Endodermal cell (in vitro differentiated cells): ENCODE data around the gene PARVB. TPM values are rescaled to one million over a fixed set of nuclear protein-coding genes. Genes with fewer than 3 reads are reported as not detected.

ENCODE experiments used
- DNase-seq: peaks from one replicate; pipeline ENCODE4 v3.0.0-alpha.2; 2017
- H3K27ac ChIP-seq: 2 replicates; pipeline ENCODE4 v1.5.1; 2013; ENCODE audit warnings: mild to moderate bottlenecking, low read depth, low read length, moderate library complexity
- H3K27me3 ChIP-seq: 2 replicates; pipeline ENCODE4 v1.6.1; 2013; ENCODE audit warnings: mild to moderate bottlenecking, low read length, moderate library complexity; ENCODE audit not compliant: insufficient read depth, control insufficient read depth, poor library complexity, severe bottlenecking
- H3K36me3 ChIP-seq: 2 replicates; pipeline ENCODE4 v1.7.0; 2013; ENCODE audit warnings: mild to moderate bottlenecking, low read length, moderate library complexity; ENCODE audit not compliant: control insufficient read depth, insufficient read depth
- H3K4me1 ChIP-seq: one replicate; pipeline ENCODE4 v1.7.0; 2013; ENCODE audit warnings: low read length; ENCODE audit not compliant: control insufficient read depth, insufficient read depth
- H3K4me3 ChIP-seq: 2 replicates; pipeline ENCODE4 v1.5.1; 2013; ENCODE audit warnings: mild to moderate bottlenecking, low read length, moderate library complexity
- H3K9ac ChIP-seq: 2 replicates; pipeline ENCODE4 v1.6.1; 2013; ENCODE audit warnings: mild to moderate bottlenecking, low read length, moderate library complexity; ENCODE audit not compliant: poor library complexity, severe bottlenecking; ENCODE audit errors: extremely low read depth
- H3K9me3 ChIP-seq: 2 replicates; pipeline ENCODE4 v1.6.1; 2013; ENCODE audit warnings: mild to moderate bottlenecking, low read length, moderate library complexity; ENCODE audit not compliant: control insufficient read depth
- H3K27ac Mint-ChIP-seq: 2 replicates; pipeline ENCODE4 v1.8.0; 2020; ENCODE audit warnings: mixed read lengths
- H3K27me3 Mint-ChIP-seq: 2 replicates; pipeline ENCODE4 v1.8.0; 2021; ENCODE audit warnings: mild to moderate bottlenecking, mixed read lengths; ENCODE audit not compliant: insufficient read depth
- H3K36me3 Mint-ChIP-seq: 2 replicates; pipeline ENCODE4 v1.8.0; 2020; ENCODE audit warnings: low read depth, mixed read lengths
- H3K4me1 Mint-ChIP-seq: 2 replicates; pipeline ENCODE4 v1.8.0; 2020; ENCODE audit warnings: mixed read lengths
- H3K4me3 Mint-ChIP-seq: 2 replicates; pipeline ENCODE4 v1.8.0; 2020; ENCODE audit warnings: mild to moderate bottlenecking, moderate library complexity, mixed read lengths
- H3K9me3 Mint-ChIP-seq: 2 replicates; pipeline ENCODE4 v1.8.0; 2020; ENCODE audit warnings: mild to moderate bottlenecking, mixed read lengths
- CTCF ChIP-seq: fragments of 200-600 bp; sonication (generic); conservative IDR thresholded peaks from 2 replicates; pipeline ENCODE4 v1.5.0; 2021; ENCODE audit warnings: antibody characterized with exemption, mild to moderate bottlenecking
- WGBS, 2 experiments: methylation state at CpG; one replicate each; pipeline versions ENCODE4 v1.1.5 to v1.1.7; 2013; ENCODE audit warnings: missing lambda C conversion rate in 2 of 2, mixed read lengths in 1 of 2; ENCODE audit not compliant: insufficient coverage in 1 of 2, insufficient read length in 1 of 2; 5-methylcytosine and 5-hydroxymethylcytosine counted together
- total RNA-seq, 2 donors: library from RNA; stranded (reverse); fragmentation: NEBNext Ultra II Directional in 1 of 2; extraction: Animal tissue kit (Norgen Biotek cat#: 25700) in 1 of 2; gene quantifications; 2 replicates in 1 of 2; 3 replicates in 1 of 2; pipeline ENCODE4 v1.2.1, GENCODE V29; 2021

The PARVB gene
- total RNA-seq, 2 donors from 2014 or later = 29.6 to 32.3 TPM

DNA sequence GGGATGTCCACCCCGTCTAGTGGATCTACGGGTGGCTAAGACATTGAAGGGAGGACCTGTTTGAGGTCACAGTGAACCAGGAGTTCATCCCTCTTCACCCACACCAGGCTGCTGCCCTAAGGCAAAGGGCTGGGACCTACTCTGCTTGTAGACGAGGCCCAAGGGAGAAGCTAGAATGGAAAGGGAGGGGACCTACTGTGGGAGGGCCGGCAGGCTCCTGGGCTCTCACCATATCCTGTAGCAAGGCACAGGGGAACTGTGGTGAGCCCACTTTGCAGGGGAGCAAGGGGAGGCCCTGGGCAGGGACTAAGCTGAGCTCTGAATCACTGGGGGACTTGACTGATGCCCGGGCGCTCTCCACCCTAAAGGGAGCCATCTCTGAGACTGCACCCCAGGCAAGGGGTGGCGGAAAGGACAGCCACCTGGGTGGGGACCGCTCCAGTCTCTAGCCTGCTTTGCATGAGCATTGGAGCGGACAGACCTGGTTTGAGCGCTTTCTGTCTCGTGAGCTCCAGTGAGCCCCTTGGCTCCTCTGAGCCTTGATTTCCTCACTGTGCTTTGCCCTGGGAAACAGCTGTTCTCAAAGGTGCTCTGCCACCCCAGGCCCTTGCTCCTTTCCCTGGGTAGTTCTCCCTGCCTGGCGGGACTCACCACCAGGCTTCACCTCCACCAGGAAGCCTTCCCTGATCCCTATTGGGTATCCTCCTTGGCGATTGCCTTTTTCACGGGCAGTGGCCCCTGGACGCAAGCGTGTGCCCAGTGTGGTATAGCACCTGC is 180.8 kb downstream of the PARVB start:
- H3K4me3 Mint-ChIP-seq = no peak overlapping the region
- H3K27me3 ChIP-seq = no peaks in the 10 kb centered on the region
- TF ChIP-seq CTCF = no peak
- no peaks in the 10 kb centered on the region for H3K27me3 Mint-ChIP-seq
- H3K9me3 ChIP-seq = peaks cover 6% of the 10 kb centered on the region
- H3K9me3 Mint-ChIP-seq = peaks cover 5% of the 10 kb centered on the region
- H3K36me3 ChIP-seq = no peaks in the 10 kb centered on the region
- H3K9ac ChIP-seq = no peak overlapping the region
- no peaks in the 10 kb centered on the region for H3K36me3 Mint-ChIP-seq
- H3K4me3 ChIP-seq = no peak overlapping the region
- no peaks in the 10 kb centered on the region for H3K4me1 ChIP-seq
- WGBS, 2 experiments = 90 to 91% methylated on average over 14 to 16 of the region's 16 CpGs
- H3K27ac ChIP-seq = no peak overlapping the region
- no peak overlapping the region for H3K27ac Mint-ChIP-seq
- DNase-seq = no peak
- peaks cover 5% of the 10 kb centered on the region for H3K4me1 Mint-ChIP-seq

DNA sequence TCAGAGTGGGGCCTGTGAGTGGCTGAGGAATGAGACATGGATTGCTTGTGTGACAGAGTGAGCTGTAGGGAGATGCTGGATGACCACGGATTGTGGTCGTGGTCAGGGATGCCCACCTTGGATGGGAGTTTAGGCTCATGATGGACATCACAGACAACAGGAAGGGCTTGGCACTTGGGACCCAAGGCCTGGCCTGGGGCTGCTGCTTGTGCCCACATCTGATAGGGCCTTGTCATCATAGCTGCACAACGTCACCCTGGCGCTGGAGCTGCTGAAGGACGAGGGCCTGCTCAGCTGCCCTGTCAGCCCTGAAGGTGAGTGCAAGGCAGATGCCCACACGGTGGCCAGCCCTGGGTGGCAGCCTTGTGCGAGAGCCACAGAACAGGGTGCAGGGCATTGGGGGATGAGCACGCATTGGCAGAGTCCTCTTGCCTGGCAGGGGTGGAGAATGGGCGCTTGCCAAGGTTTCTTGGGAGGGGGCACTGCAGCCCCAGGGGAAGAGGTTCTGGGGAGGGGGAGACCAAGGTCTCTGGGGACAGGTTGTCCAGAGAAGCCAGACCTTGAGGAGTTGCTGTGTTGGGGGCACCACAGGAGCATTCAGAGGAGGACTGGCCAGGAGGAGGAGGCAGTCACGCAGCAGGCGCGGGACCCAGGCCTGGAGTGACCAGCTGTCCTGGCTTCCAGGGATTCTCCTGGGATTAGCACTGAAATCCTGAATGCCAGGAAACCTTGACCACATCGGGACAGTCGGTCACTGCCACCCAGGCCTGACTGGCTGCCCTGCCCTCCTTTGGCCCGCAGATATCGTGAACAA is 181.6 kb downstream of the PARVB start:
- H3K36me3 Mint-ChIP-seq = no peaks in the 10 kb centered on the region
- no peak overlapping the region for H3K27ac ChIP-seq
- H3K36me3 ChIP-seq = no peaks in the 10 kb centered on the region
- H3K27me3 Mint-ChIP-seq = no peaks in the 10 kb centered on the region
- TF ChIP-seq CTCF = no peak
- H3K9me3 ChIP-seq = peaks cover 10% of the 10 kb centered on the region
- H3K9me3 Mint-ChIP-seq = peaks cover 8% of the 10 kb centered on the region
- no peak overlapping the region for H3K27ac Mint-ChIP-seq
- H3K4me3 Mint-ChIP-seq = no peak overlapping the region
- no peak overlapping the region for H3K9ac ChIP-seq
- H3K4me1 Mint-ChIP-seq = peaks cover 5% of the 10 kb centered on the region
- DNase-seq = no peak
- H3K27me3 ChIP-seq = no peaks in the 10 kb centered on the region
- H3K4me1 ChIP-seq = no peaks in the 10 kb centered on the region
- H3K4me3 ChIP-seq = no peak overlapping the region
- WGBS, 2 experiments = 92 to 96% methylated on average over 7 to 16 of the region's 16 CpGs

GRCh38 chr22:44206330-44206645 is 182.2 kb downstream of the PARVB start:
- Mint-ChIP-seq H3K4me1 (peaks cover 5% of the 10 kb centered on the region), H3K36me3 (no peaks in the 10 kb centered on the region), H3K9me3 (peaks cover 8% of the 10 kb centered on the region), H3K4me3 (no peak overlapping the region), H3K27ac (no peak overlapping the region), H3K27me3 (no peaks in the 10 kb centered on the region)
- H3K27ac ChIP-seq = no peak overlapping the region
- H3K9me3 ChIP-seq = peaks cover 10% of the 10 kb centered on the region
- no peaks in the 10 kb centered on the region for H3K4me1 ChIP-seq
- DNase-seq = no peak
- H3K9ac ChIP-seq = no peak overlapping the region
- H3K4me3 ChIP-seq = no peak overlapping the region
- TF ChIP-seq CTCF = no peak
- no peaks in the 10 kb centered on the region for H3K27me3 ChIP-seq
- H3K36me3 ChIP-seq = no peaks in the 10 kb centered on the region
- WGBS, 2 experiments = 88 to 91% methylated on average over 8 to 9 of the region's 9 CpGs
